HG03521 (cell line): ENCODE data around the gene MAFF.
"Not testable (repeated sequence)": the region's sequence is repeated elsewhere in the genome, so short reads cannot be mapped to it uniquely, and the experiment has no call there.

Experiments used
- ATAC-seq: cut with Tn5 transposase; IDR thresholded peaks from one replicate; pipeline ENCODE4 v1.9.1; 2021; ENCODE audit warnings: mild to moderate bottlenecking, moderate library complexity; ENCODE audit not compliant: unreplicated experiment

MAFF gene

DNA sequence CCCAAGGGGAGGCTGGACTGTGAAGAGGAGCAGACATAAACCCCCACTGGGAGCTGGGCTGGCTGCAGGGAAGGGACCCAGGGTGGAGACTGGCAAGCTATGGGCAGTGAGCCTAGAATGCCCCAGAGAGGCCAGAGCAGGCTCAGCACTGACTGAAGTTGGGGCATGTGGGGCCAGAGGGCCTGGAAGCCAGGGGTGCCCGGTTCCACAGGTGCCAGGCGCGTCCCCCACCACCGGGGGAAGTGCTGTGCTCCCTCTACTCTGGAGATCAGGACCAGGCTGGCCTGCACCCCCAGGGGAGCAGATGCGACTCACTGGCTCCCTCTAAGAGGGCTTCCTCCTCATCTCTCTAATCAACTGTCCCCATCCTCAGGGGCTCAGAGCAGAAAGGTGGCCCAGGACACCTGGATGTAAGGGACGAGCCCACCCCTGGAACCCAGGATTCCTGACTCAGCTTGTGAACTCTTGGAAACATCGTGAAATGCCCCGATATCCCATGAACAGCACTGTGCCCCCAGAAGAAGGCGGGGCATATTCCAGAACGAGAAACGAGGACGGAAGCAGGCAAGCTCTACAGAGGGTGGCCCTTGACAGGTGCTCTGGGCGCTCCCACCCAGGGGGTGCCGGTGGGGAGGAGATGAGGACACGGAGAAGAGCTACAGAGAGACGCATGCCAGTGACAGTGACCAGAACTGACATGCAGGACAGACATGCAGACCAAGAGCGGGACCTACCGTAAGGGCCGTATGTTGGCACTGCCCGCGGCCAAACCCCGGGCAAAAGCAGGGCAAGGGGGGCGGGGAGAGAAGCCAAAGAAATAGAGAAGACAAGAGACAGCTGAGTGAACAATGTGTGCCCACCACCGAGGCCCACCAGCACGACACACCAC, 20.4 kb downstream of the MAFF start:
- no peak for ATAC-seq

DNA sequence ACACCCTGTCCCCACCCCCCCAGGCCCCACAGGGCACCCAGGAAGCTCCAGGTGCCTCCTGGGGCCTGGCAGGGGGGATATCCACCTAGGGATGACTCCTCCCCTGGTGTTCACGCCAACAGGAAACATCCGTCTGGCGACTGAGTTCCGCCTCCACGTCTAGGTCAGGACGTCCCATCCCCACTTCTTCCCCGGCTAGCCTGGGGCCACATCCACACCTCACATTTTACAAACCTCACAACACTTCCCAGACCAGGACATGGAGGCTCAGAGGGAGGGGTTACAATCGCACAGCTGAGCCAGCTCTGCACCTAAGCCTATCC, 21.0 kb downstream of the MAFF start:
- no peak for ATAC-seq

DNA sequence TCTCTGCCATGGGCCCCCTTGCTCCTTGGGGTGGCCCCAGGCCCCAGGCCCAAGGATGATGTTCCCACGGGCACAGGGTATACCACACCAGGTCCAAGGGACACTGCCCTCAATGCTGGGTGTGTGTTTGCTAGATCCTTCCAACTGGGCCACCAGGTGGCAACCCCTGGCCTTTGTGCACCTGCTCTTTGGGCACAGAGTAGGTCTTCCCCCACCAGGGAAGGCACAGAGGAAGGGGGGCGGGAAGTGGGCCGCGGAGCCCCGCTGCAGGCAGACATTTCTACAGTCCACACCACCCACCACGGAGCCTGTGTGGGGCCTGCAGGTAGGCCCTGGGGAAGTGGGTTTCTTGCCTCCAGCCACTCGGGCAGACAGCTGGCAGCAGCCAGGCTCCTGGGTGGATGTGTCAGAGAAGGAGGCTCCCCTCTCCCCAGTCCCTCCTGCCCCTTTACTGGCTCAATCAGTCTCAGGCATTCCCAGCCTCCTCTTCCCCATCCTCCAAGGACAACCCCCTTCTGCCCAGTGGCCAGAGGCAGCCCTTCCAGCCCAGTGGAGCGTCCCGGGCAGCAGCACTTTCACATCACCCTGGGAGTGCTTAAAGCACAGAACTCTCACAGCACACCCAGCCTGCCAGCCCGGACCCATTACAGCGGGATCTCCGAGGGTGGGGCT, 21.6 kb downstream of the MAFF start:
- no peak for ATAC-seq

DNA sequence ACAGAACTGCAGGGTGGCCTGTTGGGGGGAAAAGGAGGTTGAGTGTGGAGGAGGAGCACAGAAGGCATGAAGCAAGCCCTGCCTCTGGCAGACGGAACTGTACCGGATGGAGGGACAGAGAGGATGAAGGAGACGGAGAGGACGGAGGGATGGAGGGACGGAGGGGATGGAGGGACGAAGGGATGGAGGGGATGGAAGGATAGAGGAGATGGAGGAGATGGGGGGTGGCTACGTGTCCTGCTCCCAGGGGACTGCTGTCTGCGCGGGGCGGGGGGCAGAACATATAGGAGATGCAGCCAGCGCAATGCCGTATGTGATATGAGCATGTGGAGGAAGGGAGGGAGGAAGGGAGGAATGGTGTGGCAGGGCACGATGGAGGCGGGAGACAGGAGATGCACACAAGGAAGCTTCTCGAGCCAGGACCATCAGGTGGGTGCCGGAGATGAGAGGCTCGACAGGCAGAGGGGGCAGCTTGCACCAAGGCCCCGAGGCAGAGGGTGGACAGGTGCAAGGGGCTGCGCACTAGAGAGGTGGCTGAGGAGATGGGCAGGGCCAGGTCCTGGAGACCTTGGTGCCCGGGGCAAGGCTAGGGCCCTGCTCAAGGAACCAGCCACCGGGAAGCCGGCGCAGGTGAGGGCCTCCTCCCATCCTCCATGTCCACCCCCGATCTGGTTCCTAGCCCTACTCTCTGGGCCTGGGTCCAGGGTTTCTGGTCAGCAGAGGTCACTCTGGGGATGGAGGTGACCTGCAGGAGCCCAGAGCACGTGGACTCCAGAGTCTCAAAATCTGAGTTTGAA, 25.3 kb downstream of the MAFF start:
- no peak for ATAC-seq

DNA sequence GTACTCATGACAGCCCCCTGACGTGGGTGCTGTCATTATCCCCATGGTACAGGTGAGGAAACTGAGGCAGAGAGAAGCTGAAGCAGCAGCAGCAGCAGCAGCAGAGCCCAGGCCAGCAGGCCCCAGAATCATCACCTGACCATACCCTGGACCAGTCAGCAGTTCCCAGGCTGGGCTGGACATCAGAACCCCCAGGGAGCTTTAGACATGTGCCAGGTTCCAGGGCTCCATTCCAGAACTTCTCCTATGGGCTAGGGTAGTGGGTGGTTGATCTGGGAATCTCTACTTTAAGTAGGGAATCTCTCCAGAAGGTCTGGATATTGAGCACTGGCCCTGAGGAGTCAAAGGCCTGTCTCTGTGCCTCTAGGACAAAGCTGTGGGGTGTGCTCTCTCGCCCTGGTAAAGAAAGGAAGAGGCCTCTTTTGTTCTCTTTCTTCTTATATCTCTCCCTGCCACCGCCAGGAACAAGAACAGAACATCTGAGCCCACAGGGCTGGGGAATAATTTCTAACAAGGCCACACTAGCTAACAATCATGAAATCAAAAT, 26.6 kb downstream of the MAFF start:
- no peak for ATAC-seq

DNA sequence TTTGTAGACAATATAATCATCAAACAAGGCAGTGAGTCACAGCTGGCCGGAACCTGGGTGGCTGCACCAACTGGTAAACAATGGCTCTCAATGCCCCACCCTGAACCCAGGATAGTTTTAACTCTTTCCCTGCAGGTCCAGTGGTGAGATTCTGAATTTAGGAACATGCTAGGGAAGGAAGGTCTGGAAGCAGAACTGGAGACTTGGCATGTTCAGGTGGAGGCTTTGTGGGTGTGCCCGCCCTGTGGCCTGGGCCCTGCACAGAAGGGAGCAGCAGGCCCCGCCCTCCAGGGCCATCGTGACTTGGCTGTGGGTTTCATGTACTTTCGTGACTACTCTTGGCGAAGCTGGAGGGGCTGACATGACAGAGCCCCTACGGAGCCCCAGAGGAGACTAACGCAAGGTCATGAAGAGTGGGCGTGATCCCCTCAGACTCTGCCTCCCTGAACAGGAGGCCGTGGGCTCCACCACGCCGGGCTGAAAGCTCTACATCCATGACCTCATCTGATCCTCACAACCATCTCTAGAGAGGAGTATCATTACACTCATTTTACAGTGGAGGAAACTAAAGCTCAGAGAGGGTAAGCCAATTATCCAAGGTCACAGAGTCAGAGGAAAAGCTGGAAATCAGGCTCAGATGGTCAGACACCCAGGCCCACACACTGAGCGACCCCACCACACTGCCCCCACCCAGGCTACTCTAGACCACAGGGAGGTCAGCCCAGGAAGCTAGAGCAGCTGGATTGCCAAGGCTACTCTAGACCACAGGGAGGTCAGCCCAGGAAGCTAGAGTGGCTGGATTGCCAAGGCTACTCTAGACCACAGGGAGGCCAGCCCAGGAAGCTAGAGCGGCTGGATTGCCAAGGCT, 27.3 kb downstream of the MAFF start:
- ATAC-seq = no peak

DNA sequence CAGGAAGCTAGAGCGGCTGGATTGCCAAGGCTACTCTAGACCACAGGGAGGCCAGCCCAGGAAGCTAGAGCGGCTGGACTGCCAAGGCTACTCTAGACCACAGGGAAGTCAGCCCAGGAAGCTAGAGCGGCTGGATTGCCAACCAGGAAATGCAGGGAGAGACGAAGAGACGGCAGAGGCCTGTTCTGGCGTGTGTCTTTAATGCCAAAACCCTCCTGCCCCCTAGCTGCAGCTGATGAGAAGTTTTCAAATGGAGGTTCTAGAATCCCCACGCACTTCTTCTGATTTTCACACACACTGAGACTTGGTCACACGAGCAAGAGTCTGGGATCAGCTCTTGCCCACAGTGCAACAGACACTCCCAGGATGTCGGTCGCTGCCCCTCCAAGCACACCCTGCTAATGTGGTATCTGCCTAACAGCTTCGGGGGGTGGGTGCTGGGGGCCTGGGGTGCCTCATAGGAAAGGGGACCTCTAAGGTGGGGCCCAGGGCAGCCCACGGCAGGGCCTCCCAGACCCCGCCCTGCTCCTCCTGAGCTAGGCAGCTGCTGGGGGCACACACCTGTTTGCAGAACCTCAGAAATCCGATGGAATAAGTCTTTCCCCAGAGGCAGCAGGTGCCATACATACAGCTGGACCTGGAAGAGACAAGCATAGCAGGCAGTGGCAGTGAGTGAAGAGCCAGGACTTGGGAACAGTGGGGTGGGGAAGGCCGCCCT, 28.5 kb downstream of the MAFF start:
- ATAC-seq = no peak

DNA sequence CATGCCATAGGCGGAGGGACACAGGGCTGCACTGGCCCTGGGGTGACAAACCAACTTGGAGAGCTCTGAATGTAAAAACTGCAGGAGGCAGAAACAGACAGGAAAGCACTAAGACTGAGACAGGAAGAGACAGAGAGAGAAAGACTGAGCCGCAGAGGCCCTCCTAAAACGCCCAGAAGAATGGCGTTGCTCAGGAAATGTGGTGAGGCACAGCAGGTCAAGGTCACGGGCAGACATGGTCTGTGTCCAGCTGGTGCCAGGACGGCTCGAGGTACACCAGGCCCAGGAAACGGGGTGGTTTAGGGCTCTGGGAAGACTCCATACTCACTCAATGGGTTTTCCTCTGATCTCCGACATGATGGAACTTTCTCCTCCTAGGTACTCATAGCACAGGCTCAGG, 29.1 kb downstream of the MAFF start:
- ATAC-seq = no peak

DNA sequence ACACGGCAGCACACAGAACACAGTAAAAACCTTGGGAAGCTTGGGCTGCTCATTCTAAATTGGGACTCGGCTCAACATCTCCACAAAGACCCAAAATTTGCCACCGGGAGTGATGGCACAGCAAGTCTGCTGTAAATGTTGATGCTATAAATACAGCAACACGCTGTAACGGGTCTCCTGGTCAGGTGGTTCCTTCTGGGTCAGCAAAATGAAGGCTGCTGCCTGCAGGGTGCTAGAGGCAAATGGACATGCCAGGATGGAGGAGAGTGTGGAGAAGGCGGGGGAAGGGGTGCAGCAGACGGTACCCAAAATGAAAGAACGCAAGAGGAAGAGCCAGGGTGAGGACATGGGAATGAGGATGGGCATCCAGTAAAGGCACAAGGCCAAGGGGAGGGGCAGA, 30.4 kb downstream of the MAFF start:
- no peak for ATAC-seq

DNA sequence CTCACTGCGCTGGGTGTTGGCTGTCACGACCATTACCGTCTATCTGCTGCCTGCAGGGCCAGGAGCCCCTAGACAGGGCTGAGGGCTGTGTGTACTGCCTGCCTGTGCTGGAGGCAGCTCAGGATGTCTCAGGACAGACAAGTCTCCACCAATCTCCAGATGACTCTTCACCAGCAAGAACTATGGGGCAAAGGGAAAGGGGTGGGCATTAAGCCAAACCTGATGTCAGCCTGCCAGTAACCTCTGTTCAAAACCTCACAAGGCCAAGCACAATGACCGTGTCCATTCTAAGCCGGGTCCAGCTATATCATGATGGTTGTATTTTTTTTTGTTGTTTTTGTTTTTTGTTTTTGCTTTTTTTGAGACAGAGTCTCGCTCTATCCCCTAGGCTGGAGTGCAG, 31.6 kb downstream of the MAFF start:
- ATAC-seq = no peak

DNA sequence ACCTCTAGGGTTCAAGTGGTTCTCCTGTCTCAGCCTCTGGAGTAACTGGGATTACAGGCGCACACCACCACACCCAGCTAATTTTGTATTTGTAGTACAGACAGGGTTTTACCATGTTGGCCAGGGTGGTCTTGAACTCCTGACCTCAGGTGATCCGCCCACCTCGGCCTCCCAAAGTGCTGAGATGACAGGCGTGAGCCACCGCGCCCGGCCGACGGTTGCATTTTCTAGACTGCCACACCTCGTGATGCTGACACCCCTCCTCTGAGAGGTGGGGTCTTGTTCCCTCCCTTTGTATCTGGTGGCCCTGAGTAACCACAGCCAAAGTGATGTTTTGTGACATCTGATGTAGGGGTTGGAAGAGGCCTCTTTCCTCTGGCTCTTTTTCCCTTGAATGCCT, 32.1 kb downstream of the MAFF start:
- ATAC-seq = not testable (repeated sequence)

DNA sequence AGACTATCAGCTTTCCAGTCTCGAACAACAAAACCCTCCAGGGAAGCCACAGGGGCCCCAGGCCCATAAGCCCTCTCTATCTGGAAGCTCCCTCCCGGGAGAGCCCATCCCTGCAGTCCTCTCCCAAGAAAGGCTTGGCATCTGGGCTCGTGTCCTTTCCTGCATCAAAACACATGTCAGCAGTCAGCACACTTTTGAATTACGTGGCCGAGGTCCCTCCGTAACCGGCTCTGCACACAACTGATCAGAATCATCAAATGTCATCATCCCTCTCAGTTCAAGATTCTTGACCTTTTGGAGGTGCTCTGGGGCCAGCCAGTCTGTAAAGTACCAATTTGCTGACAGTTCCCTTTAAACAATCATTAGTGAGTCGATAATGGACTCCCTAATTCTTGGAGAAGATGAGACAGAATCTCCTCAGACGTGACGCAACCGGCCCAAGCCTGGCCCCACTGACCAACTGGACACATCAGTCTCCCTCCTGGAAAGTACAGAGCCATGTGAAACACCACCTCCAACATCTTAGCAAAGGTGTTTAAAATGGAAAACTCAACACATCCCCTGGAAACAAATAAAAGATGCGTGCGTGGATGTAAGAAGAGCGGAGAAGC, 33.6 kb downstream of the MAFF start:
- ATAC-seq = no peak

DNA sequence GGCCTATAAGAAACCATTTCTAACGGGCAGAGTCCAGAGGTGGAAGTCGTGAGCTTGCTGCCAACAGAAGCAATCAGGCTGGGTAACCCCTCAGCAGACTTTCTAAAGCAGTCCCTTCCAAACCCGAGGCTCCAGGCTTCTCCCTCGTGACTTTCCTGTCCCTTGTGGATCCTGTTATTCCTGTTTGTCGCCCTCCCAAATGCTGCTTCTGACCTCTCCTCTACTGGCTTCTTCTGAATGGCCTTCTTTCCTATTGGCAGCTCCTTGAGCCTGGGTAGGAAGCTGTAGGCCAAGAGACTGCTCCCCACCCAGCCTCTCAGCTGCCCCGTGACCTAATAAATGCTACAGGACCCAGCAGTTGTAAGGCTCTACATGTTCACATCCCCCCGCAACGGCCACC, 35.0 kb downstream of the MAFF start:
- ATAC-seq = no peak

DNA sequence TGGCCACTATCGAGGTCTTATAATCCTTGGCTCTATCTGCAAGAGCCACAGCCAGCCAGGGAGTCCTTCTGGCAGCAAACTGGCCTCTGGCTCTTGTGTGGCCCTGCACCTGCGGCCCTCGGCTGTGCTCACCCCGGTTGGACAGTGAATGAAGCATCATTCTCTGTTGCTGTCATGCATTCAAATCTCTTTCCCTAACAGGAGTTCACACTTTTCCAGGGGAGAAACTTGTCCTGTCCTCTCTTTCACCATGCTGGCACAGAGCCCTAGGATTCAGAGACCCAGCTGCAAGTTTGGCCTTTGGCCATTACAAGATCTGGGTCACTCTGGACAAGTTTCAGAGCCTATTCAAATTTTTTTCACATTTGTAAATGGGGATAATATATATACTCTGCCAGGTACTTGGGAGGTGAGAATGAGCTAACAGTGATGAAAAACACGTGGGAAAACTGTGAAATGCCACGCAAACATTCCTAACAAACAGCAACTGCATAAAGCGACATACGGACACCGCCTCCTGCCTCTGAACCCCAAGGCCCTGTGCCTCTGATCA, 36.8 kb downstream of the MAFF start:
- ATAC-seq = no peak

DNA sequence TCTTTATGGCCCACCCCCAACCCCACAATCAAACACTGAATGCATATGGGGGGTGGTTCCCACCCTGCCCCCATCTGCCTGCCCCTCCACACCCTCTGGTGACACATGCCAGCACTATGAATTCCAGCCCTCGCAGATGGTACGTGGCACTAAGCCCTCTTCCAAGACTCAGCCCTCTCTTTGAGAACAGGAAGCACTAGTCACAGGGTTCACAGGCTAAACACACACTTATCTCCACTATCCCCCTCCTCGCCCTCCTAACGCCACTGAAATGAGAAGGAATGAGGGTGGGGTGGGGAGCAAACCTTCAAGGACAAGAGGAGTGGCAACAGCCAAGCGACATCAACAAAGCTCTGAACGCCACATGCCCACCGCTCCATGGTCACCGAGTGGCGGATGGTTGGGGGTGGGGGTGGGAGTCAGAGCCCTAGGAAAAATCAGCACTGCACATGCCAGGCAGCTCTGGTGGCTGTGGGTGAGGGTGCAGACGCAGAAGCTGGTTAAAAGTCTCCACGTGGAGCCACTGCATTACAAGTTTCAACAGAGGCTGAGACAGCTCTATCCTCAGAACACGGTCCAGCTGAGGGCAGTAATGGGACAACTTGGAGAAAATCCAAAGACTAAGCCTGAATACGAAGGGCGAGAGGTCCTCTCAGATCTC, 37.4 kb downstream of the MAFF start:
- no peak for ATAC-seq

DNA sequence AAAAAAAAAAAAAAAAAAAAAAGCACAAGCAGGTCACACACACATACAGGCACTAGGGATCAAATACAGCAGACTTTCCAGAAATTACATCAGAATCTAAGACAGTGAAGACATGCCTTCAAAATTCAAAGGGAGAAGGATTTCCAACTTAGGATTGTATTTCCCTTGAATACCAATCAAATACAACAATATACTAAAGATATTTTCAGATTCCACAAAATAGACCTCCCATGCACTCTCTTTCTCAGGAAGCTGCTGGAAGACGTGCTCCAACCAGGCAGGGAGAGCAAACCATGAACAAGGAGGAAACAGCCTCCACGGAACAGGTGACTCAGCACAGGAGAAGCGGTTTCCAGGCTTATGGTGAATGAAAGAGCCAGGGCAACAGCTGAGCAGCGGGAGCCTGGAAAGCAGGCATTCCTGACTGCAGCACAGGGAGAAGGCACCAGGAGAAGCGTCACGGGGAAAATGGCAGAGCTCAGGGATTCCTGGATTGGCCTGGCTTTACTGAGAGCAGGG, 39.0 kb downstream of the MAFF start:
- no peak for ATAC-seq

DNA sequence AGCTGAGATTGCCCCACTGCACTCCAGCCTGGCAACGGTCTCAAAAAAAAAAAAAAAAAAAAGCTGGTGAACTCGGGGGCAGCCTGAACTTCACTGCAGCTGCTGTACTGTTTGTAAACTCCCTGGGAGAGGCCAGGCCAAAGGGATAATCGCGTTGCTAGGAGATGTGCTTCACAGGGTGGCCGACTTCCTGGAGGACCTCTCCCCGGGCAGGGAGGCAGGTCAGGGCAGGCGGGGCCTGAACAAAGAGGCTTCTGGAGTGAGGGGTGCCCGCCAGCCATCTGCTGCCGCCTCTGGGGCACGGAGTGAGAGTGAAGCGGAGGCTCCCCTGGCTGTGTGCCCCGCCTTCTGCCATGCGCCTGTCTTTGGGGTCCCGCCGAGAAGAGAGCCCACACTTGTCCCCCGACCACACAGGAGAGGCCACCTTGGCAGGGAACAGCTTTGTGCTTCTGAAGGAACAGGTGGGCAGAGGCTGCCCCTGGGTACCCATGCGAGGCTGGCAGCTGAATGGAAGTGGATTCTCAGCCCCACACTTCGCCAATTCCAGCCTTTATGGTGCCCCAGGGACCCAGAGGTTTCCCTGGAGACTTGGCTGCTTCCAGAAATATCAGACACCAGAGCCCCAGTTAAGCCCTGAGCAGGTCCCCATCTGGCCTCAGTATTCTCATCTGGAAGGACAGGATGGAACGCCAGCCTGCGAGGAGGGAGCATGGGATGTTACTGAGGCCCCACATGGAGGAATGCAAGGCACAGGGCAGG, 41.4 kb downstream of the MAFF start:
- no peak for ATAC-seq

DNA sequence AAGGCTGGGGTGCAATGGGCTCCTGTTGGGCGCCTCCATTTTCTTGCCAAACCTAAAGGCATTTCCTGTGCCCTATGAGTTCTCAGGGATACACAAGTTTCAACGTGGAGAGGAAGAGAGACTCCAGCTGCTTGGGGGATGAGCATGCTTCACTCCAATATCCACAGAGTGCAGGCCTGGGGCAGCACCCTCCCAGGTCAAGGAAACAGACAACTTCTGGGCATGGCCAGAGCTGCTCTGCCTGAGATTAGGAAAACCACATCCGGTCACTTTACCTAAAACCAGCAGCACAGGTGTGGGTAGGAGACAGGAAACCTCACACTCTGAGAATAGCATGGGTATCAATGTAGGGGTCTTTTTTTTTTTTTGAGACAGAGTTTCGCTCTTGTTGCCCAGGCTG, 42.3 kb downstream of the MAFF start:
- no peak for ATAC-seq
